MCF 10A (cell line): ENCODE data around the gene C6orf141. TPM values are rescaled to one million over a fixed set of nuclear protein-coding genes. Genes with fewer than 3 reads are reported as not detected.

Experiments used
- Bru-seq: library from RNA; stranded (reverse); fragments of 400-500 nt; gene quantifications from one replicate; lab custom pipeline; 2021; lab: Mats Ljungman, UMichigan
- BruChase-seq, 2 experiments: library from RNA; stranded (reverse); fragments of 400-500 nt; gene quantifications; one replicate each; lab custom pipeline; 2021; lab: Mats Ljungman, UMichigan
- BruUV-seq: library from RNA; stranded (reverse); fragments of 400-500 nt; replicated peaks from 2 replicates; lab custom pipeline; 2021; lab: Mats Ljungman, UMichigan
- CTCF ChIA-PET: fragments of 300-600 bp; sonication (Branson Sonifier 250); formaldehyde crosslinking; extraction: SDS; loops from one replicate; lab custom pipeline; 2021; ENCODE audit warnings: antibody characterized with exemption, inconsistent platforms; lab: Yijun Ruan, JAX
- POLR2A ChIA-PET: fragments of 300-600, 350-650 bp; sonication (Branson Sonifier 250); formaldehyde crosslinking; extraction: SDS; loops from one replicate; lab custom pipeline; 2020; ENCODE audit warnings: antibody characterized with exemption, inconsistent platforms; lab: Yijun Ruan, JAX
- DNase-seq: peaks from one replicate; pipeline ENCODE4 v3.0.0-alpha.2; 2018; ENCODE audit not compliant: unreplicated experiment
- H3K27ac Mint-ChIP-seq: one replicate; pipeline ENCODE4 v1.8.0; 2022; ENCODE audit warnings: mild to moderate bottlenecking, low read depth, mixed read lengths; ENCODE audit not compliant: unreplicated experiment
- H3K27me3 Mint-ChIP-seq: one replicate; pipeline ENCODE4 v1.8.0; 2022; ENCODE audit warnings: mixed read lengths; ENCODE audit not compliant: insufficient read depth, unreplicated experiment
- H3K36me3 Mint-ChIP-seq: one replicate; pipeline ENCODE4 v1.8.0; 2022; ENCODE audit warnings: mild to moderate bottlenecking, moderate library complexity, mixed read lengths; ENCODE audit not compliant: insufficient read depth, unreplicated experiment
- H3K4me1 Mint-ChIP-seq: one replicate; pipeline ENCODE4 v1.8.0; 2022; ENCODE audit warnings: mixed read lengths; ENCODE audit not compliant: insufficient read depth, unreplicated experiment
- H3K4me3 Mint-ChIP-seq: one replicate; pipeline ENCODE4 v1.8.0; 2022; ENCODE audit warnings: mild to moderate bottlenecking, moderate library complexity, mixed read lengths; ENCODE audit not compliant: unreplicated experiment
- H3K9me3 Mint-ChIP-seq: one replicate; pipeline ENCODE4 v1.8.0; 2022; ENCODE audit warnings: mixed read lengths; ENCODE audit not compliant: unreplicated experiment
- intact Hi-C: fragments of 100-400 bp; cut with micrococcal nuclease; formaldehyde crosslinking; loops from 2 replicates; pipeline ENCODE4 v1.14.1; 2022
- long read RNA-seq: library from polyadenylated mRNA; stranded (forward); transcript quantifications from one replicate; pipeline ENCODE4 v2.0.0, GENCODE V29; 2022
- total RNA-seq: library from RNA; stranded (reverse); gene quantifications from 2 replicates; pipeline ENCODE4 v1.2.3, GENCODE V29; 2022
- TF ChIP-seq, protein P1 (sequence below): fragments of 200-600 bp; IDR thresholded peaks from one replicate; pipeline ENCODE4 v1.8.0; 2022; ENCODE audit warnings: antibody characterized with exemption, mild to moderate bottlenecking; ENCODE audit not compliant: unreplicated experiment

C6orf141 gene
- total RNA-seq (29.9 and 37.0 TPM in 2 replicates), Bru-seq, nascent RNA (percentile 95 among the genes with signal in this experiment), BruChase-seq, experiment 1, labeled RNA remaining after a 6-hour chase (percentile 91 among the genes with signal in this experiment), BruChase-seq, experiment 2, labeled RNA remaining after a 2-hour chase (percentile 95 among the genes with signal in this experiment)
- long read RNA-seq, partial matches to known transcripts: 11 of 43 reads
- long read RNA-seq, other reads (novel, unspliced or antisense): 27 of 43 reads

DNA sequence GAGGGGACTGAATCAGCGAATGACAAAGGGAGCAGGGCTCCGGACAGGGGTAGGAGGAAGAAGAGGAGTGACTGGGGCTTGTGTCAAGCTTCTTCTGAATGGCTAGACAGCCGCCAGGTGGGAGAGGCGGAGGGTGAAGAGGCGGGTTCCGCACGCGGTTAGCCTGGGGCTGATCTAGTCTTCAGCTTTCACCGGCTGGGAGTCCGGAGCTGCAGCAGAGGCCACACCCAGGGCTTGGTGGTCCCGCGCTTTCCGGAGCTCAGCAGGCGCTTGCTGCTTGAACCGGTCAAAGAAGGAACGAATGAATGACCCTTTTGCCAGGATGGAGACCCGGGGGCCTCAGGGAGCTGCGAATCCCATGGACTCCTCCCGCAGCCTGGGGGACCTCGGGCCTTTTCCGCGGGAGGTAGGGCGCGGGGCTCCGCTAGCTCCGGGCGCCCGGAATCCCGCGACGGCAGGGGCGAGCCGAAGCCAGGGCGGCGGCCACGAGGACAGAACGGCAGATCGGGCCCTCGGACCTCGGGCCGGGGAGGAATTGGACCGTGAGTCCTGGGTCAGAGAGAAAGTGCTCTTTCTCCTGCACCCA is at the start of gene C6orf141:
Gene C6orf141, plus strand, starts transcription at position 177 of the 586 bp plus-strand sequence. Its CDS starts 125 bp downstream, at position 302.
- Mint-ChIP-seq H3K9me3 (no peaks in the 10 kb centered on the region), H3K27me3 (no peaks in the 10 kb centered on the region), H3K36me3 (peaks cover 13% of the 10 kb centered on the region), H3K4me1 (peaks cover 25% of the 10 kb centered on the region), H3K27ac (peak within 1 kb of the TSS; percentile 77), H3K4me3 (peak within 1 kb of the TSS; percentile 90)
- DNase-seq: peak; percentile 82
- no TSS peak for BruUV-seq
- ChIA-PET POLR2A (interaction anchor here (0.6 to 5.7 kb wide), 10 partner anchors 9 to 1881 kb away, joined by 3 to 216 read pairs (median 4); no protein-coding TSS in a partner anchor), CTCF (interaction anchor here (0.8 to 4.7 kb wide), 6 partner anchors 9 to 68 kb away, joined by 3 to 41 read pairs (median 10); no protein-coding TSS in a partner anchor)
- intact Hi-C loops: loop anchor here (1.0 to 2.0 kb wide), 3 partner anchors 9 to 724 kb away; no protein-coding TSS in a partner anchor
- TF ChIP-seq, protein P1, sequence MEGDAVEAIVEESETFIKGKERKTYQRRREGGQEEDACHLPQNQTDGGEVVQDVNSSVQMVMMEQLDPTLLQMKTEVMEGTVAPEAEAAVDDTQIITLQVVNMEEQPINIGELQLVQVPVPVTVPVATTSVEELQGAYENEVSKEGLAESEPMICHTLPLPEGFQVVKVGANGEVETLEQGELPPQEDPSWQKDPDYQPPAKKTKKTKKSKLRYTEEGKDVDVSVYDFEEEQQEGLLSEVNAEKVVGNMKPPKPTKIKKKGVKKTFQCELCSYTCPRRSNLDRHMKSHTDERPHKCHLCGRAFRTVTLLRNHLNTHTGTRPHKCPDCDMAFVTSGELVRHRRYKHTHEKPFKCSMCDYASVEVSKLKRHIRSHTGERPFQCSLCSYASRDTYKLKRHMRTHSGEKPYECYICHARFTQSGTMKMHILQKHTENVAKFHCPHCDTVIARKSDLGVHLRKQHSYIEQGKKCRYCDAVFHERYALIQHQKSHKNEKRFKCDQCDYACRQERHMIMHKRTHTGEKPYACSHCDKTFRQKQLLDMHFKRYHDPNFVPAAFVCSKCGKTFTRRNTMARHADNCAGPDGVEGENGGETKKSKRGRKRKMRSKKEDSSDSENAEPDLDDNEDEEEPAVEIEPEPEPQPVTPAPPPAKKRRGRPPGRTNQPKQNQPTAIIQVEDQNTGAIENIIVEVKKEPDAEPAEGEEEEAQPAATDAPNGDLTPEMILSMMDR: no peak

DNA sequence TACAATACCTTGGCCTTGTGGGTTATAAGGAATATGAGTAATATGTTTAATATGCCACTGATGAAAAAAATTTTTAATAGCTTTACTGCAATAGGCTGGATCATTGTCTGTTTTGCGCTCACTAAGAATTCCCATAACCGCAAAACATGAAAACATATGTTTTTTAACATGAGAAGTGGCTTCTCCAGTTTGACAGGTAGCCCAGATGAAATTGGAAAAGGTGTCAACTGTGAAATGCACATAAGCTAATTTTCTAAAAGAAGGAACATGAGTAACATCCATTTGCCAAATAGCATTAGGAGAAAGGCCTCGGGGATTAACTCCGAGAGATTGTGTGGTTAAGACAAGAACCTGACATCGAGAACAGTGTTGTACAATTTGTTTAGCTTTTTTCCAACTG is 45.8 kb upstream of the C6orf141 start:
- CTCF ChIA-PET: no interaction called here
- Mint-ChIP-seq H3K9me3 (no peaks in the 10 kb centered on the region), H3K4me1 (no peaks in the 10 kb centered on the region), H3K27me3 (no peaks in the 10 kb centered on the region), H3K27ac (no peak overlapping the region), H3K36me3 (no peaks in the 10 kb centered on the region), H3K4me3 (no peak overlapping the region)
- POLR2A ChIA-PET: no interaction called here
- no peak for DNase-seq
- intact Hi-C loops: no loop called here
- BruUV-seq: no TSS peak
- TF ChIP-seq, protein P1: no peak

DNA sequence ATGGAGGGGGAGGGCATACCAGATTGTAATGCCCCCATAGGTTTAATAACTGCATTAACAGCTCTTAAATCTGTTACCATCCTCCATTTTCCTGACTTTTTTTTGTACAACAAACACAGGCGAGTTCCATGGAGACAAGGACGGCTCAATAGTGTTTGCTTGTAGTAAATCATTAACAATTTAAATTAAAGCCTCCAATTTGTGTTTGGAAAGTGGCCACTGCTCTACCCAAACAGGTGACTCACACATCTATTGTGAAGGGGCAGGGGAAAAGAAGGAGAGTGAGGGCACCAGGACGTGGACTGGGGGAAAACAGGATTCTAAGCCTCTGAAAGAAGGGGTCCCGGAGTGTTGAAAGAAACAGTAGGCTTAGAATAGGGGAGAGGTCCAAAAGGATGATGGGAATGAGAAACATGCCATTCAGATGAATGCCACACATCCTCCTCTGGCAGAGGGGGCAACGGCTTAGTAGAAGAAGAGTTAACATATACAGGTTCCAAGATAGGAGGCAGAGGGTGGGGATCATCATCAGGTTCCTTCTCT is 43.8 kb upstream of the C6orf141 start:
- no peaks in the 10 kb centered on the region for H3K4me1 Mint-ChIP-seq
- CTCF ChIA-PET: interaction anchor here (1.2 kb wide), 1 partner anchor 25 kb away, joined by 4 read pairs; no protein-coding TSS in a partner anchor
- TF ChIP-seq, protein P1: no peak
- no peak overlapping the region for H3K4me3 Mint-ChIP-seq
- H3K36me3 Mint-ChIP-seq: no peaks in the 10 kb centered on the region
- H3K9me3 Mint-ChIP-seq: no peaks in the 10 kb centered on the region
- DNase-seq: no peak
- no TSS peak for BruUV-seq
- POLR2A ChIA-PET: no interaction called here
- intact Hi-C loops: no loop called here
- H3K27me3 Mint-ChIP-seq: no peaks in the 10 kb centered on the region
- H3K27ac Mint-ChIP-seq: no peak overlapping the region

DNA sequence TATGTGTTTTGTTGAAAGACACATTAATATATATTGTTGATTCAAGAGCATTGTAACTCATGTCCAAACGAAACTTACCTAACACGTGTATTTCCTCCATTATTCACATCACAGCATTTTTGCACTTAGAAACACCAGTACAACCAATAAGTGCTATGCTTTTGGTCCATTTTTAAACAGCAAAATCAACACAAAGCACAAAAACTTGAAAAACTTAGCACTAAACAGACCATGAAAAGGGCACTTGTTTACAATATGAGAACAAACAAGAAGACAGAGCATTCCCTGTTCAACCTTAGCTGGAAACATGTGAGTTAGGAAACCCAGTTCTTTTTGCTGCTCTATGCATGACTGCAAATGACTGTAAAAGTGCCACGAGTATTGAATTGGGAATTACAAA is 41.1 kb upstream of the C6orf141 start:
- BruUV-seq: no TSS peak
- H3K4me3 Mint-ChIP-seq: no peak overlapping the region
- no peaks in the 10 kb centered on the region for H3K4me1 Mint-ChIP-seq
- intact Hi-C loops: no loop called here
- ChIA-PET CTCF (no interaction called here), POLR2A (no interaction called here)
- no peak overlapping the region for H3K27ac Mint-ChIP-seq
- no peaks in the 10 kb centered on the region for H3K9me3 Mint-ChIP-seq
- TF ChIP-seq, protein P1: no peak
- H3K27me3 Mint-ChIP-seq: no peaks in the 10 kb centered on the region
- DNase-seq: no peak
- no peaks in the 10 kb centered on the region for H3K36me3 Mint-ChIP-seq
